MCF 10A (cell line): ENCODE data around the gene NELFA. TPM values are rescaled to one million over a fixed set of nuclear protein-coding genes. Genes with fewer than 3 reads are reported as not detected.

Source experiments
- BruUV-seq: library from RNA; stranded (reverse); fragments of 400-500 nt; replicated peaks from 2 replicates; lab custom pipeline; 2021; lab: Mats Ljungman, UMichigan
- CTCF ChIA-PET: fragments of 300-600 bp; sonication (Branson Sonifier 250); formaldehyde crosslinking; extraction: SDS; loops from one replicate; lab custom pipeline; 2021; ENCODE audit warnings: antibody characterized with exemption, inconsistent platforms; lab: Yijun Ruan, JAX
- POLR2A ChIA-PET: fragments of 300-600, 350-650 bp; sonication (Branson Sonifier 250); formaldehyde crosslinking; extraction: SDS; loops from one replicate; lab custom pipeline; 2020; ENCODE audit warnings: antibody characterized with exemption, inconsistent platforms; lab: Yijun Ruan, JAX
- DNase-seq: peaks from one replicate; pipeline ENCODE4 v3.0.0-alpha.2; 2018; ENCODE audit not compliant: unreplicated experiment
- H3K27ac Mint-ChIP-seq: one replicate; pipeline ENCODE4 v1.8.0; 2022; ENCODE audit warnings: mild to moderate bottlenecking, low read depth, mixed read lengths; ENCODE audit not compliant: unreplicated experiment
- H3K27me3 Mint-ChIP-seq: one replicate; pipeline ENCODE4 v1.8.0; 2022; ENCODE audit warnings: mixed read lengths; ENCODE audit not compliant: insufficient read depth, unreplicated experiment
- H3K36me3 Mint-ChIP-seq: one replicate; pipeline ENCODE4 v1.8.0; 2022; ENCODE audit warnings: mild to moderate bottlenecking, moderate library complexity, mixed read lengths; ENCODE audit not compliant: insufficient read depth, unreplicated experiment
- H3K4me1 Mint-ChIP-seq: one replicate; pipeline ENCODE4 v1.8.0; 2022; ENCODE audit warnings: mixed read lengths; ENCODE audit not compliant: insufficient read depth, unreplicated experiment
- H3K4me3 Mint-ChIP-seq: one replicate; pipeline ENCODE4 v1.8.0; 2022; ENCODE audit warnings: mild to moderate bottlenecking, moderate library complexity, mixed read lengths; ENCODE audit not compliant: unreplicated experiment
- H3K9me3 Mint-ChIP-seq: one replicate; pipeline ENCODE4 v1.8.0; 2022; ENCODE audit warnings: mixed read lengths; ENCODE audit not compliant: unreplicated experiment
- CTCF ChIP-seq: fragments of 200-600 bp; IDR thresholded peaks from one replicate; pipeline ENCODE4 v1.8.0; 2022; ENCODE audit warnings: antibody characterized with exemption, mild to moderate bottlenecking; ENCODE audit not compliant: unreplicated experiment
- intact Hi-C: fragments of 100-400 bp; cut with micrococcal nuclease; formaldehyde crosslinking; loops from 2 replicates; pipeline ENCODE4 v1.14.1; 2022
- total RNA-seq: library from RNA; stranded (reverse); gene quantifications from 2 replicates; pipeline ENCODE4 v1.2.3, GENCODE V29; 2022

NELFA gene
- total RNA-seq, 1 experiment from 2014 or later: 36.2 TPM

- Mint-ChIP-seq H3K27ac (peak overlapping the region; percentile 77), H3K36me3 (peaks cover 44% of the 10 kb centered on the region), H3K4me3 (peak overlapping the region; percentile 54), H3K27me3 (no peaks in the 10 kb centered on the region), H3K4me1 (peaks cover 29% of the 10 kb centered on the region), H3K9me3 (no peaks in the 10 kb centered on the region)
- peak; percentile 13 for DNase-seq
- BruUV-seq: no TSS peak
- intact Hi-C loops: no loop called here
- POLR2A ChIA-PET: interaction anchor here (0.6 to 1.5 kb wide), 7 partner anchors 16 to 68 kb away, joined by 3 to 6 read pairs (median 4); partner anchors contain the start of gene NELFA
- no peak for TF ChIP-seq CTCF
- CTCF ChIA-PET: interaction anchor here (0.6 to 1.4 kb wide), 7 partner anchors 32 to 295 kb away, joined by 3 to 4 read pairs (median 3); partner anchors contain the start of genes TACC3 and TMEM129
Measured at GRCh38 chr4:1940566-1940965, 68.2 kb downstream of the NELFA start.

GRCh38 chr4:1939664-1940509, 68.9 kb downstream of the NELFA start:
- ChIA-PET POLR2A (interaction anchor here (0.6 to 1.6 kb wide), 10 partner anchors 12 to 69 kb away, joined by 3 to 6 read pairs (median 3); partner anchors contain the start of gene NELFA), CTCF (interaction anchor here (0.6 to 1.7 kb wide), 7 partner anchors 14 to 230 kb away, joined by 3 to 5 read pairs (median 3); partner anchors contain the start of genes TACC3 and TMEM129)
- no peaks in the 10 kb centered on the region for H3K27me3 Mint-ChIP-seq
- peak; percentile 93 for DNase-seq
- peaks cover 29% of the 10 kb centered on the region for H3K4me1 Mint-ChIP-seq
- peaks cover 47% of the 10 kb centered on the region for H3K36me3 Mint-ChIP-seq
- no TSS peak for BruUV-seq
- H3K4me3 Mint-ChIP-seq: peak overlapping the region; percentile 54
- TF ChIP-seq CTCF: no peak
- peak overlapping the region; percentile 77 for H3K27ac Mint-ChIP-seq
- intact Hi-C loops: no loop called here
- H3K9me3 Mint-ChIP-seq: no peaks in the 10 kb centered on the region

- Mint-ChIP-seq H3K27ac (peak overlapping the region; percentile 77), H3K27me3 (no peaks in the 10 kb centered on the region), H3K4me1 (peaks cover 29% of the 10 kb centered on the region), H3K4me3 (no peak overlapping the region), H3K9me3 (no peaks in the 10 kb centered on the region), H3K36me3 (peaks cover 43% of the 10 kb centered on the region)
- intact Hi-C loops: no loop called here
- DNase-seq: peak; percentile 87
- ChIA-PET POLR2A (interaction anchor here (0.7 to 1.1 kb wide), 2 partner anchors 39 to 300 kb away, joined by 3 read pairs; no protein-coding TSS in a partner anchor), CTCF (interaction anchor here (1.7 kb wide), 1 partner anchor 24 kb away, joined by 4 read pairs; no protein-coding TSS in a partner anchor)
- no peak for TF ChIP-seq CTCF
- no TSS peak for BruUV-seq
Measured at GRCh38 chr4:1938027-1938426, 70.7 kb downstream of the NELFA start.

- intact Hi-C loops: no loop called here
- peaks cover 46% of the 10 kb centered on the region for H3K36me3 Mint-ChIP-seq
- POLR2A ChIA-PET: no interaction called here
- no peak for DNase-seq
- no peak for TF ChIP-seq CTCF
- CTCF ChIA-PET: no interaction called here
- no peak overlapping the region for H3K4me3 Mint-ChIP-seq
- no peaks in the 10 kb centered on the region for H3K27me3 Mint-ChIP-seq
- H3K4me1 Mint-ChIP-seq: peaks cover 29% of the 10 kb centered on the region
- BruUV-seq: no TSS peak
- no peaks in the 10 kb centered on the region for H3K9me3 Mint-ChIP-seq
- peak overlapping the region; percentile 77 for H3K27ac Mint-ChIP-seq
Measured at GRCh38 chr4:1937550-1937949, 71.2 kb downstream of the NELFA start.
